ENCODE measurements around the gene UBE2H. TPM values are rescaled to one million over a fixed set of nuclear protein-coding genes. Genes with fewer than 3 reads are reported as not detected.

Gene UBE2H
- total RNA-seq, 3 donors from 2014 or later, result 39.6 to 85.9 (median 40.0) TPM

GRCh38 chr7:129940329-129940728 lies 12.4 kb downstream of the UBE2H start:
- H3K4me3 ChIP-seq, result no peak overlapping the region
- no peaks in the 10 kb centered on the region for H3K36me3 ChIP-seq (ENCODE audit: low read depth)
- no peaks in the 10 kb centered on the region for H3K4me1 ChIP-seq (ENCODE audit: low read depth)
- TF ChIP-seq CTCF (IDR thresholded peaks at IDR 0.05), result no peak
- intact Hi-C loops (cut with DNase I, micrococcal nuclease), result no loop called here
- peak; percentile 20 for ATAC-seq
- H3K9me3 ChIP-seq, result no peaks in the 10 kb centered on the region
- DNase-seq, result no peak

GRCh38 chr7:129939881-129940280 lies 12.9 kb downstream of the UBE2H start:
- Histone ChIP-seq H3K9me3 (no peaks in the 10 kb centered on the region), H3K36me3 (ENCODE audit: low read depth) (no peaks in the 10 kb centered on the region), H3K4me3 (no peak overlapping the region), H3K4me1 (ENCODE audit: low read depth) (no peaks in the 10 kb centered on the region)
- ATAC-seq, result no peak
- no peak for TF ChIP-seq CTCF (IDR thresholded peaks at IDR 0.05)
- intact Hi-C loops (cut with DNase I, micrococcal nuclease), result no loop called here
- no peak for DNase-seq

GRCh38 chr7:129933627-129934026 lies 19.1 kb downstream of the UBE2H start:
- no peak for DNase-seq
- ATAC-seq, result no peak

GRCh38 chr7:129926618-129927017 lies 26.1 kb downstream of the UBE2H start:
- Histone ChIP-seq H3K9me3 (no peaks in the 10 kb centered on the region), H3K4me1 (ENCODE audit: low read depth) (no peaks in the 10 kb centered on the region), H3K4me3 (no peak overlapping the region), H3K36me3 (ENCODE audit: low read depth) (no peaks in the 10 kb centered on the region)
- no peak for DNase-seq
- TF ChIP-seq CTCF (IDR thresholded peaks at IDR 0.05), result no peak
- no peak for ATAC-seq
- intact Hi-C loops (cut with DNase I, micrococcal nuclease), result no loop called here

More at GRCh38 chr7:129933627-129934026, 19.1 kb downstream of the UBE2H start:
- intact Hi-C loops (cut with DNase I, micrococcal nuclease), result no loop called here
- no peak for TF ChIP-seq CTCF (IDR thresholded peaks at IDR 0.05)
- Histone ChIP-seq H3K36me3 (ENCODE audit: low read depth) (no peaks in the 10 kb centered on the region), H3K4me1 (ENCODE audit: low read depth) (no peaks in the 10 kb centered on the region), H3K9me3 (no peaks in the 10 kb centered on the region), H3K4me3 (no peak overlapping the region)

- Histone ChIP-seq H3K4me1 (ENCODE audit: low read depth) (no peaks in the 10 kb centered on the region), H3K9me3 (no peaks in the 10 kb centered on the region), H3K36me3 (ENCODE audit: low read depth) (no peaks in the 10 kb centered on the region), H3K4me3 (no peak overlapping the region)
- intact Hi-C loops (cut with DNase I, micrococcal nuclease), result no loop called here
- DNase-seq, result no peak
- ATAC-seq, result no peak
- no peak for TF ChIP-seq CTCF (IDR thresholded peaks at IDR 0.05)
These were observed 27.3 kb downstream of the UBE2H start for GRCh38 chr7:129925416-129926002.

- intact Hi-C loops (cut with DNase I, micrococcal nuclease), result no loop called here
- H3K36me3 ChIP-seq (ENCODE audit: low read depth), result no peaks in the 10 kb centered on the region
- no peak for ATAC-seq
These were observed 28.2 kb downstream of the UBE2H start for GRCh38 chr7:129924602-129925001.

More at GRCh38 chr7:129924602-129925001, 28.2 kb downstream of the UBE2H start:
- no peaks in the 10 kb centered on the region for H3K4me1 ChIP-seq (ENCODE audit: low read depth)
- H3K4me3 ChIP-seq, result no peak overlapping the region
- no peaks in the 10 kb centered on the region for H3K9me3 ChIP-seq
- no peak for DNase-seq
- TF ChIP-seq CTCF (IDR thresholded peaks at IDR 0.05), result no peak
